ENCODE data around the gene CASP7.
A peak's percentile ranks its signal among the peaks of the same experiment; 100 is the strongest.

Gene CASP7

DNA sequence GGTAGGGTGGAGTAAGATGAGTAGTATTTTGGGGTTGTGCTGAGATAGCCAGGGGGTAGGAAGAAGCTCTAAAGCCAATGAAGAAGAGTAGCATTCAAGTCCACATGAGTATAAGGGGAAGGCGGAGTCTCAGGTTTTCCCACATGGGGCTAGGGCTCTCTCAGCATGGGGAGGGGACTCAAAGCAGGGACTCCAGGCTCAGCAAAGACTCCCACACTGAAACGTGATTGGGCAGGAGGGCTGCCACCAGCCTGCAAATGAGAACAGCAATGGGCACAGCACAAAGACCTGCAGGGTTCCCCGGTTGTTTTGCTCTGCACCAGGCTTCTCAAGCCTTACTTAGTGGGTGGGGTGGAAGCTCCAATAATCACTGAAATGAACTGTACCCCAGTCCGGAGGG is 14.4 kb upstream of the CASP7 start:
- no peak for DNase-seq (ENCODE audit: low spot score)
- in situ Hi-C loops (cut with MboI; ENCODE audit: low pct_unique_long_range_greater_than_20kb, low sequenced_read_pairs, unreplicated experiment) = no loop called here
- TF ChIP-seq, protein P1, sequence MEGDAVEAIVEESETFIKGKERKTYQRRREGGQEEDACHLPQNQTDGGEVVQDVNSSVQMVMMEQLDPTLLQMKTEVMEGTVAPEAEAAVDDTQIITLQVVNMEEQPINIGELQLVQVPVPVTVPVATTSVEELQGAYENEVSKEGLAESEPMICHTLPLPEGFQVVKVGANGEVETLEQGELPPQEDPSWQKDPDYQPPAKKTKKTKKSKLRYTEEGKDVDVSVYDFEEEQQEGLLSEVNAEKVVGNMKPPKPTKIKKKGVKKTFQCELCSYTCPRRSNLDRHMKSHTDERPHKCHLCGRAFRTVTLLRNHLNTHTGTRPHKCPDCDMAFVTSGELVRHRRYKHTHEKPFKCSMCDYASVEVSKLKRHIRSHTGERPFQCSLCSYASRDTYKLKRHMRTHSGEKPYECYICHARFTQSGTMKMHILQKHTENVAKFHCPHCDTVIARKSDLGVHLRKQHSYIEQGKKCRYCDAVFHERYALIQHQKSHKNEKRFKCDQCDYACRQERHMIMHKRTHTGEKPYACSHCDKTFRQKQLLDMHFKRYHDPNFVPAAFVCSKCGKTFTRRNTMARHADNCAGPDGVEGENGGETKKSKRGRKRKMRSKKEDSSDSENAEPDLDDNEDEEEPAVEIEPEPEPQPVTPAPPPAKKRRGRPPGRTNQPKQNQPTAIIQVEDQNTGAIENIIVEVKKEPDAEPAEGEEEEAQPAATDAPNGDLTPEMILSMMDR (IDR thresholded peaks at IDR 0.05; ENCODE audit: extremely low read depth, insufficient read depth, missing control alignments) = no peak

DNA sequence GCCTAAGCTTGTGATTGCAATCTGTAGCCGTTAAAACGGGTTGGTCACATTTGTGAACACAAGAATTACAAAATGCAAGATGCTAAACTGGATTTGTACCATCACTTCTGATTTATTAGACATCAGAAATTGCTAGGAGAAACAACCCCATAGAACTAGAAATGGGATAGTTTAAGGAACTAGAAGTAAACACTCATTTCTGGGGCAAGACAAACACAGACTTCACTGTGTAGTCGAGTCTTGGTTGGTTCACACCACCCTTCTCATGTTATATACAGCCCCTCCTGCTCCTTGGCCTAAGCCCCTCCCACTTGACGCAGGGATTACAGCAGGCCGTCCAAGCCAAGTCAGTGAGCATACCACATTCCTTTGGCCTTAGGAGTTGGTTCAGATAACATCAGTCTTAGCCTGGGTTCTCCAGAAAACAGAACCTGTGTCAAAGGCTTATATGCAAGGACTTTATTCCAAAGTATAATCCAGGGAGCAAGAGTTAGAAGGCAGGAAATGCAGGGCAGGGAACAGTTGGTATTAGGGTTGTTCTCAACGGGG is 13.8 kb upstream of the CASP7 start:
- no peak for DNase-seq (ENCODE audit: low spot score)
- in situ Hi-C loops (cut with MboI; ENCODE audit: low pct_unique_long_range_greater_than_20kb, low sequenced_read_pairs, unreplicated experiment) = no loop called here
- TF ChIP-seq, protein P1 (IDR thresholded peaks at IDR 0.05; ENCODE audit: extremely low read depth, insufficient read depth, missing control alignments) = no peak

DNA sequence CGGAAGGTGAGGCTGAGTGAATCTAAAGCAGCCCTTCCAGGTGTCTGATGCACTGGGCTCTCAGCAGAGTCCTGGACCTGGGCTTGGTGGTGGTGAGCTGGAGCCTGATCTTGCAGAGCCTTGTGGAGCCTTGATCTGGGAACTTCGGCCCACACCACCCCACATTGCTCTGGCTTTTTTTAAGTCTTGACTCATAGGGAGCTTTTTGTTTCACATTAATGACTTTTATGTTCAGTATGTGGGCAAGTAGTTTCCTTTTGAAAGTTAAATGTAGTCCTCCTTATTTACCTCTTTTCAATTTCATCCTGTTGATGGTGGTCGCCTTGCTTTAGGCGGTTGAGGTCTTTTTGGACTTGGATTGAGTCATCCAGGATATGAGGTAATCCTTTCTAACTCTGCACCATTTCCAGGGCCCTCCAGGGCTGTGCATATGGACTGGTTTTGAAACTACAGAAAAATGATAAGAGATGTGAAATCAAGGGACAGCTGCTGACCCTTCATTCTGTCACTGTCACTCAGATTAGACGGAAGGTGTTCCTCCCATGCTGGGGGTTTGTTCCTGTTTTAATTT is 12.9 kb upstream of the CASP7 start:
- TF ChIP-seq, protein P1 (IDR thresholded peaks at IDR 0.05; ENCODE audit: extremely low read depth, insufficient read depth, missing control alignments) = no peak
- in situ Hi-C loops (cut with MboI; ENCODE audit: low pct_unique_long_range_greater_than_20kb, low sequenced_read_pairs, unreplicated experiment) = no loop called here
- peak; percentile 54 for DNase-seq (ENCODE audit: low spot score)

DNA sequence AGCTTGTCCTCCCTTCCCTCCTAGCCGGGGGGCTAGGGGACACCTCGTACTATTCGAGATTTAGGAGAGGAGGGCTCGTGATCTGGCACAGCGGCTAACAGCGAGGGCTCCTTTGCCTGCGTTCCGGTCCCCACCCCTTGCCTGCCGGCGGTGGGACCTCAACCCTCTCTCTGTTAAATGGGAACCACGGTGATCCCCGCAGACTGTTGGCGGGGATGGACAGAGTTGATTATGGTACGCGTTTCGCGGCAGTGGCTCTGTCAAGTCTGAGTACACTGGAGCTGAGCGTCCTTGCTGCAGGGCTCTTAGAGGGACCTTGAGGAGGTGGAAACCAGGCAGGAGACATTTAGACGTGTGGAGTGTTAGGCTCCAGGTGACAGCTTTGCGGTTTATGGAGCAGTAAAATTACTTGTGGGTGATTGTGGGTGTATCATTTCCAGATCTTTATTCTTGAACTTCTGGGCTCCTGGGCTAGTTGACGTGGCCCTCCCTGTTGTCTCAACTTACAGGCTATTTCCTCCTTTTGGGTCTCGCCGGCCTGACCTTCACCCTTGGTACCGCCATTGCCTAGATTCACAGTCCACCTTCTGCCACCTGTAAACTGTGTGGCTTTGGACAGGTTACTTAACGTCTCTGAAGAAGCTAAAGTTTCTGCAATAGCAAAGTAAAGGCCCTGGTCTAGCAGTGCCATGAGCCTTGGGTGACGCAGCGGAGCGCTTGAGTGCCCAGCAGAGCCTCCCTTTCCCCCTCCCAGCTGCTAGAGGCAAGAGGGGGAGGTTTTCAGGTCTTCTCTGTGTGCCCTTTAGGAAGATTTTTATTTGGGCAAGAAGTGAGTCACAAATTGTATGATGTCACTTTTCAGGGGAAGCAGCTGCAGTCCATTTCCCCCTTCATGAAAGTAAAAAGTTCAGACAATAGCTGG is 739 bp downstream of the CASP7 start:
- in situ Hi-C loops (cut with MboI; ENCODE audit: low pct_unique_long_range_greater_than_20kb, low sequenced_read_pairs, unreplicated experiment) = no loop called here
- TF ChIP-seq, protein P1 (IDR thresholded peaks at IDR 0.05; ENCODE audit: extremely low read depth, insufficient read depth, missing control alignments) = no peak
- peak; percentile 46 for DNase-seq (ENCODE audit: low spot score)

DNA sequence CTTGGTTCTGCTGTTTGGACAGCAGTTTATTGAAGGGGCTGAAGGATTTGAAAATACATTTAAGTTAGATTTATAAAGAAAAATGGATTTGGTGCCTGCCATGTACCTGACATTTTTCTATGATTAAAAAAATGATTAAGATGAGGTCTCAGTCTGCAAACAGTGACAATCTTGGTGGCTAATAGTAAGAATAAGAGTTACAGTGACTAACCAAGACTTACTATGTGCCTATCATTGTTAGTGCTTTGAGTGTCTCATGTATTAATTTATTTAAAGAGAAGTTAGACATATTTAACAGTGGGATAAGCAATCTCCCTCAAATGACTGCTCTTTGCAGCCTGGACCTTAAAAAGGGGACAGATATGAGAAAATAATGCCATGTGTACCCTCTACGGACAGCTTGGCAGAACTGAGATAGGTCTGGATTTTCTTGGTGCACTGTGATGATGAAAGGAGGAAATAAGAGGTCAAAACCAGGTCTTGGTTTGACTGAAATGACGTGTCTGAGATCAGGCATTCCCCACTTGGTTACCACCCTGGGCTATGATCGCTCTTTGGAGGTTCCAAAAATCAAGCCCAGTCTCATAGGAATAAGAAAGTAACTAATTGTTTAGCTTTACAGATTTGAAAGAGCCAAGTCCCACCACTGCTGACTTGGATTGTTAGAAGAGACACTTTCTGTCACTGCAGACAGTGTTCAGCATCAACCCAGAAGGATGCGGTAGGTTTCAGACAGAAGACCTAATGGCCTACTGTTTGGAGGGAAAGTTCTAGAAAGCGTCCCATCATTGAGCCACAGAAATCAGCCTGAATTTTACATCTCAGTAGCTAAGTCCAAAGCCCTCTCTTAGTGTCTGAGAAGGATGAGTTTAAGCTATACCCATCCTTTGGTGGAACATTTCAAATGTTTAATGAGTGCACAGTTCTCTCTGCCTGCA is 2.1 kb downstream of the CASP7 start:
- DNase-seq (ENCODE audit: low spot score) = peak; percentile 62
- TF ChIP-seq, protein P1 (IDR thresholded peaks at IDR 0.05; ENCODE audit: extremely low read depth, insufficient read depth, missing control alignments) = no peak

DNA sequence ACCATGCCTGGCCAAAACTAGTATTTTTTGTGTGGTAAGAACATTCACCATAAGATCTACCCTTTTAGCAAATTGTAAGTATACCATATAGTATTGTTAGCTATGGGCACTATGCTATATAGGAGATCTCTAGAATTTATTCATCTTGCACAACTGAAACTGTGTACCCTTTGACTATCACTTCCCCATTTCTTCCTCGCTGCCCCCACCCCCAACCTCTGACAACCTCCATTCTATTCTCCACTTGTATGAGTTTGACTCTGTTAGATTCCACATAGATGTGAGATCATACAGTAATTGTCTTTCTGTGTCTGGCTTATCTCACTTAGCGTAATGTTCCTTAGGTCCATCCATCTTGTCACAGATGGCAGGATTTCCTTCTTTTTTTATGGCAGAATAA is 3.6 kb downstream of the CASP7 start:
- TF ChIP-seq, protein P1 (IDR thresholded peaks at IDR 0.05; ENCODE audit: extremely low read depth, insufficient read depth, missing control alignments) = no peak
- DNase-seq (ENCODE audit: low spot score) = no peak
- in situ Hi-C loops (cut with MboI; ENCODE audit: low pct_unique_long_range_greater_than_20kb, low sequenced_read_pairs, unreplicated experiment) = no loop called here

More for the DNA sequence above, 2.1 kb downstream of the CASP7 start:
- in situ Hi-C loops (cut with MboI; ENCODE audit: low pct_unique_long_range_greater_than_20kb, low sequenced_read_pairs, unreplicated experiment) = no loop called here
